WI38 (cell line): ENCODE results near the gene KCTD5.

ENCODE experiments used
- H3K4me3 ChIP-seq: 2 replicates; pipeline ENCODE4 v1.5.1; 2011; ENCODE audit warnings: low read depth, mild to moderate bottlenecking, control low read depth, low read length
- CTCF ChIP-seq: IDR thresholded peaks from 2 replicates; pipeline ENCODE4 v1.5.1; 2012; ENCODE audit warnings: low read depth, mild to moderate bottlenecking, control low read depth, low read length

KCTD5 gene

GRCh38 chr16:2739625-2740430 is 57.5 kb downstream of the KCTD5 start:
- TF ChIP-seq CTCF = no peak
- H3K4me3 ChIP-seq = no peak overlapping the region

- no peak for TF ChIP-seq CTCF
- no peak overlapping the region for H3K4me3 ChIP-seq
These were observed 58.2 kb downstream of the KCTD5 start for GRCh38 chr16:2740476-2740875.

GRCh38 chr16:2741168-2741567 is 58.8 kb downstream of the KCTD5 start:
- no peak overlapping the region for H3K4me3 ChIP-seq
- no peak for TF ChIP-seq CTCF

- TF ChIP-seq CTCF = no peak
- no peak overlapping the region for H3K4me3 ChIP-seq
These were observed 60.1 kb downstream of the KCTD5 start for GRCh38 chr16:2742323-2743006.

GRCh38 chr16:2743007-2743810 is 60.9 kb downstream of the KCTD5 start:
- H3K4me3 ChIP-seq = no peak overlapping the region
- TF ChIP-seq CTCF = no peak

- H3K4me3 ChIP-seq = no peak overlapping the region
- TF ChIP-seq CTCF = no peak
These were observed 62.4 kb downstream of the KCTD5 start for GRCh38 chr16:2744711-2745110.
